ENCODE results near the gene CRADD.
"Not testable (repeated sequence)": the region's sequence is repeated elsewhere in the genome, so short reads cannot be mapped to it uniquely, and the experiment has no call there.

CRADD gene

DNA sequence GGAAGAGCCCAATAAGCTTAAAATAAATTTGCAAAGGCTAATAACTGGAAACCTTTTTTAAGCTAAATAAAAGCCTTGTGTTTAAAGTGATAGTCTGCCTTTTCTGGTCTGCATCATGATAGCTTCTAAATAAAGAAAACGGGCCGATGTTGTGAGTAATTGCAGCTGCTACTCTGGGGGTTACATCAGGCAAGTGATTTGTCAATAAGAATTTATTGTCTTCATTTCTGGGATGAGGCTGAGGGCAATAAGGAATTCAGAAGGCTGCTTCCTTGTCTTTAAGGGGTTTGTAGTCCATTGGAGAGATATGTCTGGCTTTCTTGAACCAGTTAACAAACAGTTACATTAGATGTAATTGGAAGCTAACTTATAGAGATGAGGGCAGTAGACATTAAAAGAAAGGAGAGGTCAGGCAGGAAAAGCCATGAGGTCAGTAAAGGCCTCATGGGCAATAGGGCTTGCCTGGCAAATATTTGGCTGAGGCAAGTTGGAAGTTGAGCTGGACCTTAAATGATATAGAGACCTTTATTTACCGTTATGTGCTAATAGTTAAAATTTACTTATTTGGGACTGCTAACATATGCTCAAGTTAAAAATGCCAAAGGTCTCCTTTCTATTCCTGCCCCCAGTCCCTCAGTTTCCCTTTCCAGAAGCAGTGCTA is 85.0 kb downstream of the CRADD start:
- DNase-seq: no peak

DNA sequence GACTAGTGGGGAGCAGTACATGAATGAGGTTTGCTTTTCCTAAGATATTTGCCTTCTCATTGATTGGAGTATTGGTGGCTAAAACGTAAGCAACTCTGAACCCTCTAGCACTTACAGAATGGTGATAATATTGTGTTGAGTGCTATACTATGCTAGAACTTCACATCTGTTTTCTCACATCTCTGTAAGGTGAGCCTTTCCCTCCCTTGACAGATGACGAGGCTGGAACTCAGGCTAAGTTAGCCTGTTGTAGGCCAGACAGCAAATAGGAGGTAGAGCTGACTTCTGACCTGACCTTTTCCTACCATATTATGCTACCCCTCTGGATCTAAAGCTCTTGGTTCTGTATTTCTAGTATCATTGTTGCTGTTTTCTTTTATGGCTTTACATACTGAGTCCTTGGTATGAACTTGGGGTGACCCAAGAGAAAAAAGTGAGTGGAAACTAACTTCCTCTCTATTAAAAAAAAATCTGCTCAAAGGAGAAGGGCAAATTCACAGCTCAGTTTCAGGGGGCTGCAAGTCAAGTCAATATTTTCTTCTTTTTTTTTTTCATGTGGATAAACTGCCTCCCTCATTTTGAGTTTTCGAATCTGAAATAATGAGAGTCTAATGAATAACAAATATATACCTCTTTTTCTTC is 85.9 kb downstream of the CRADD start:
- DNase-seq: no peak

DNA sequence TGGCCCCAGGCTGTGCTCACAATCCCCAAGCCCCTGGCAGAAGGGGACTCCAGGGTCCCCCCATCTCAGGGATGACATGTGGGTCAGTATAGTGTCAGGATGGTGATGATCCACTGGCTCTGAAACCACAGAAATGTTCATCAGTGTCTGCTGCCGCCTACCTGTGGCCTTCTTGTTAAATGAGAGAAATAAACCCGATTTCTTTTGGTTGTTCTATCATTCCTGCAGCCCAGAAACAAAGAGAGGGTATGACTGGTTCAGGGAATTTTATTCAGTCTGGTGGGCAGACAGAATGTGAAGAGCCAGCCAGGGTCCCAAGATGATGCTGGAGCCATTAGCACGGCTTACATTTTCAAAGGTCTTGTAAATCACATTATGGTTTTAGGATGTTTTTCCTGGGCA is 86.6 kb downstream of the CRADD start:
- no peak for DNase-seq

DNA sequence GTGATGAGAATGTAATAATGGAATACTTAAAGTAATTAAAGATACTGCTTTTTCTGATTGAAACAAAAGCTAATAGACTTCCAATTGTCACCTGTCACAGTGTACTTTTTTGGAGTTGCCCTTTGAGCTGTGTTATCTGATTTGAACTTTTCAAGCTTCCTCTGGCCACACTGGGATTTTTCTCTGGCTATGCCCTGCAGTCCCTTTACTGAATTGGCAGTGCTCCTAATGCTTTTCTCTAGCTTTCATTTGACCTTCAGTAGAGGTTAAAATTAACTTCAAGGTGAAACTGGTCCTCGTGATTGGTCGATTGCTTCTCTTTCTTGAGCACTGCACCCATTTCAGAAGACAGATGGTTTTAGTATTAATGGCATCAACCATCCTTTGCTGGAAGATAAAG is 89.2 kb downstream of the CRADD start:
- no peak for DNase-seq

DNA sequence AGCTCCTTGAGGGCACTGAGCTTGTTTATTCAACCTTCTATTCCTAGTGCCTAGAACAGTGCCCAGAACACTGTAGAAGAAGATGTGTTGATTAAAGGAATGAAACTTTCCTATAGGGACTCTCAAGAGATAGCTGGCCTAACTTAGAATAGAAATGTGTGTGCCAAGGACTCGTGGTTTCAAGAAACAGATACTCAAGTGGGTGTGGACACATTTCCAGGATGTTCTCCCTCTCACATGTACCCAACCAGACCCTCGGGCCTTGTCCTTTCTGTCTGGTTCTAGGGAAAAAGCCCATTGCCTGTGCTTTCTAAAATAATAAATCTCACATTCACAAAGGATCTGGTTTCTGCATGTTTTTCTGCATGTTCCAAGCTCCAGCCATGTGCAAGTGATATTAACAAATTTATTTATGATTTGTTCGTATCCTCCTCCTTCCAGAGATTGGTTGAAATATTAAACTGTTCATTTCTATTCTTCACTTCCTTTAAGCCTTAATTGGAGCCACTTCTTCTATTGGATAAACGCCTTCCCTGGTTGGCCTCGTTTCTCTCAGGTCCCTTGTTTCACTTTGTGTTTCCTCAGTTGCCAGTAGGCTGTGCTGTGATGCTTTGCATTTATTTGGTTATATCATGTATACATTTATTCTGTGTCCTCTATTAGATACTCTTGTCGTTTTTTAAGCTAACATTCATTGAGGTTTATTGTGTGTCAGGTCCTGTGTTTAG is 89.8 kb downstream of the CRADD start:
- DNase-seq: peak; percentile 79

- DNase-seq: no peak
Observed at GRCh38 chr12:93767524-93767863, 90.3 kb downstream of the CRADD start.

GRCh38 chr12:93772003-93772700 is 95.0 kb downstream of the CRADD start:
- no peak for DNase-seq

DNA sequence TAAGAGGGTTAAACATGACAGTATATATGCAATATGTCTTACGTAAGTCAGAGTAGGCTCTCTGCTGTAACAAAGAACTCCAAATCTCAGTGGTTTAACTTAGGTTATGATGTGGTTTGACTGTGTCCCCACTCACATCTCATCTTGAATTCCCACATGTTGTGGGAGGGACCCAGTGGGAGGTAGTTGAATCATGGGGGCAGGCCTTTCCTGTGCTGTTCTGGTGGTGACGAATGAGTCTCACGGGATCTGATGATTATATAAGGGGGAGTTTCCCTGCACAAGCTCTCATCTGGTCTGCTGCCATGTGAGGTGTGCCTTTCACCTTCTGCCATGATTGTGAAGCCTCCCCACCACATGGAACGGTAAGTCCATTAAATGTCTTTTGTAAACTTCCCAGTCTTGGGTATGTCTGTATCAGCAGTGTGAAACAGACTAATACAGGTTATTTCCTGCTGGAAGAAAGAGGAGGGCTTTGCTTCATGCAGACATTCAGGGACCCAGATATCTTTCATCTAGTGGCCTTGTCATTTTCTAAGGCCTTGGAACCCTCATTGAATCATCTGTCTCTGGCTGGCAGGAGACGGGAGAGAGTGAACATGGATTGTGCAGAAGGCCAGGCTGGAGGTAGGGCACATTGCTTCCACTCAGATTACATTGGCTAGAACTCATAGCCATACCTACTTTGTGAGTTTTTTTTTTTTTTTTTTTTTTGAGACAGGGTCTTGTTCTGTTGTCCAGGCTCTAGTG is 96.1 kb downstream of the CRADD start:
- peak; percentile 40 for DNase-seq

- no peak for DNase-seq
Observed at GRCh38 chr12:93776581-93777018, 99.4 kb downstream of the CRADD start.

DNA sequence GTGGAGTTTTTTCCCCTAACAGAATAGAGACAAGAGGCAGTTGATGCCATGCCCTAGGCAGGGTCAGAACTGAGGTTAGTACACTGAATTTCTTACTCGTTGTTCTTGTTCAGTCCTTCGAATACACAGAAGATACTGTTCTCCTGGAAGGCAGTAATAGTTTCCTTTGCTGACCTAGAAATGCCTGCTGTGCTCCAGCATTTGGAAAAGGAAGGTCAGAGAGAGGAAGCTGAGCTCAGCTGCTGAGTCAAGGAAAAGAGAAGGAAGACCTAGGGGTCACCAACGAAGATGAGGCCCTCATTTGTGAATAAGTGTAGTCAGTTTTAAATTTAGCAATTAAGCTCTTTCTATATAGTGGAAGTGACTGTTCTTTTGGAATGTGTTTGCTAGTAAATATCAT is 100.1 kb downstream of the CRADD start:
- DNase-seq: no peak

GRCh38 chr12:93778306-93778705 is 101.1 kb downstream of the CRADD start:
- DNase-seq: no peak

DNA sequence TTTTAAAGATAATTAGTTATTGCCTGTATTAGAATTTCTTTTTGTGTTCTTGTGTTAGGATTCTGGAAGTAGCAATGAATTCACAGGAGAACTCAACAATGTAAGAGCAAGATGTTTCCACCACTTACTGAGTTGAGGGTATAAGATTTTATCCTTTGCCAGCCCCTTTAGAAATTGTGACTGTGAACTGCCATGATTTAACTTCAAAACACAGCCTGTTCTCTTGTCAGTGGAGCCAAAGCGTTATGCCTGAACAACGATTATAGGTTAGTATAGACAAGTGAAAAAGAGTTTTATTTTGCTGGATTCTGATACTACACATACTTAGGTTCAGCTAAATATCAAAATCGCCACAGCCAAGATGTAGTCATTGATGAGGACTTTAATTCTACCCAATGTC is 101.6 kb downstream of the CRADD start:
- DNase-seq: no peak

DNA sequence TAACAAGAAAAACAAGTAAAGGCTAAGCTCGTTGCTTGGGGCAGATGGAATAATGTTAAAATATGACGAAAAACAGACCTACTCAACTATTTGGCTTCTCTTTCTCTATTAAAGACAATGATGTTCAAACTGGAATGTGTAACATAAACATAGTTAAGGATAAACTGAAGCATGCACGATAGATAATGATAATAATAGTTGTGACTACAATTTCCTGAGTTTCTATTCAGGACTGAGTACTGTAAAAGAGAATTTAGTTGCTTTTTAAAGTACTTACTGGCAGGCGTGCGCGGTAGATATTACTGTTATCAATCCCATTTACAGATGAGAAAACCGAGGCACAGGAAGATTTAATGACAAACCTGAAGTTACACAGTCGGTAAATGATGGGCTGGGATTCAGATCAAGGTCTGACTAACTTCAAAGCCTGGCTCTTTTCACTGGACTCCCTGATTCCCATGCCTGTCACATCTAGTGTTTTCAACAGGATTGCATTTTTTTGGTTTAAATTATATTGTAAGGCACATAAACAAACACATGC is 103.0 kb downstream of the CRADD start:
- no peak for DNase-seq

- DNase-seq: not testable (repeated sequence)
Observed at GRCh38 chr12:93780886-93781285, 103.7 kb downstream of the CRADD start.

- not testable (repeated sequence) for DNase-seq
Observed at GRCh38 chr12:93781961-93782360, 104.8 kb downstream of the CRADD start.

GRCh38 chr12:93782853-93783252 is 105.7 kb downstream of the CRADD start:
- DNase-seq: no peak

GRCh38 chr12:93783832-93784231 is 106.7 kb downstream of the CRADD start:
- DNase-seq: no peak

GRCh38 chr12:93784339-93785086 is 107.3 kb downstream of the CRADD start:
- DNase-seq: peak; percentile 29

- no peak for DNase-seq
Observed at GRCh38 chr12:93785249-93786010, 108.3 kb downstream of the CRADD start.

DNA sequence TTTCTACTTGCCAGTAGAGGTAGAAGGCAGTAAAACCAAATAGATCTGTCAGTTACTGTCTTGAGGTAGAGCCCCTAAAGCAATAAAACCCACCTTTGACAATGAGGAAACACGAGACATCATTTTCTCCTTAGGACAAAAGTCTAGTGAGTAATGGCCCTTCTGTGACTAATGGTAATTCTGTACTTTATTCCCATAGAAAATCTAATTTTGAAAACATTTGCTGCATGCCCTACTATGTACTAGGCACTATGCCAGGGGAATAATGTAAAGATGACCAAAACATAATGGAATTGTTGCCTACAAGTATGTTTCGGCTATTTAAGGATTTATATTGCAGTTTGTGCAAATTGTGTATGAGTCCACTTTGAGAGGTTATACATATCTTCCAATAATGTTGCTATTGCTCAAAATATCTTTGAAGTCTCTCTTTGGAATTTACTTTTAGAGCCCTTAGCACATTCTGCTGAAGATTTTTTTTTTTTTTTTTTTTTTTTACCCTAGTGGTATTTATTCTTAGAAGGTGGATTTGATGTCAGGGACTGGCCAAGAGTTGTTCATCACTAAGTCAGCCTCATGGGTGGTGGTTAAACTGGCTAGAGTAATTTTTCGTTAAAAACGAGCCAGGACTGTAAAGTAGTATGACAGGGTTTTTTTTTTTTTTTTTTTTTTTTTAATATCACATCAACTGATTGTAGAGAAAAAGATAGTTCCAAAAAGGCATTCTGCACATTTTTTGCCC is 109.7 kb downstream of the CRADD start:
- DNase-seq: no peak

All from hematopoietic multipotent progenitor cell treated with erythropoietin and hydrocortisone succinate and interleukin-3 and kit ligand, for 8 days (in vitro differentiated cells).